Mucosa of stomach (tissue), 1 donor: ENCODE results near the gene MYLK2.
A peak's percentile ranks its signal among the peaks of the same experiment; 100 is the strongest.

Experiments
- H3K27me3 ChIP-seq: one replicate; pipeline ENCODE4 v1.7.0; 2013; ENCODE audit warnings: mild to moderate bottlenecking, low read length; ENCODE audit not compliant: control insufficient read depth, insufficient read depth
- H3K36me3 ChIP-seq: one replicate; pipeline ENCODE4 v1.7.0; 2013; ENCODE audit warnings: low read length; ENCODE audit not compliant: control insufficient read depth, insufficient read depth
- H3K4me1 ChIP-seq: one replicate; pipeline ENCODE4 v1.7.0; 2013; ENCODE audit warnings: mild to moderate bottlenecking, low read length; ENCODE audit not compliant: control insufficient read depth, insufficient read depth
- H3K4me3 ChIP-seq: one replicate; pipeline ENCODE4 v1.7.0; 2013; ENCODE audit warnings: low read length
- H3K9ac ChIP-seq: one replicate; pipeline ENCODE4 v1.7.0; 2013; ENCODE audit warnings: mild to moderate bottlenecking, low read length, moderate library complexity
- H3K9me3 ChIP-seq: one replicate; pipeline ENCODE4 v1.7.0; 2013; ENCODE audit warnings: mild to moderate bottlenecking, low read length, moderate library complexity; ENCODE audit not compliant: control insufficient read depth
- donor health status: Pancreatic carcinoma.

The MYLK2 gene

DNA sequence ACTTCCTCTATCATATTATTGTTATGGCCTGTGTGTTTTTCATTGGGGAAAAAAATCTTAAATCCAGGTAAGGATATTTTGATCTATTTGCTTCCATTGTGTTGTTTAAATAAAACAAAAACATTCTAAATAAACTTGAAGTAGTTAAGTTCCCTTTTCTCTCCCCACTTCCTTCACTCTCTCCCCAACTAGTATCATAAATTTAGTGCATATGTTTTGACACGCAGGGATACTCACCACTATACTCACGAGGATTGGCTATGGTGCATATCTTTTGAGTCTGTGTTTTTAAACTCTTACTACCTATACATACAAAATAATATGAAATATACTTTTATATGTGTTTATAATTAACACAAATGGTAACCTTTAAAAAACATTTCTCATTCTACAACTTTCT is 56.5 kb downstream of the MYLK2 start:
- H3K9me3 ChIP-seq, result no peaks in the 10 kb centered on the region
- H3K36me3 ChIP-seq, result no peaks in the 10 kb centered on the region
- peaks cover 12% of the 10 kb centered on the region for H3K27me3 ChIP-seq
- peaks cover 4% of the 10 kb centered on the region for H3K4me1 ChIP-seq
- no peak overlapping the region for H3K9ac ChIP-seq
- H3K4me3 ChIP-seq, result no peak overlapping the region

DNA sequence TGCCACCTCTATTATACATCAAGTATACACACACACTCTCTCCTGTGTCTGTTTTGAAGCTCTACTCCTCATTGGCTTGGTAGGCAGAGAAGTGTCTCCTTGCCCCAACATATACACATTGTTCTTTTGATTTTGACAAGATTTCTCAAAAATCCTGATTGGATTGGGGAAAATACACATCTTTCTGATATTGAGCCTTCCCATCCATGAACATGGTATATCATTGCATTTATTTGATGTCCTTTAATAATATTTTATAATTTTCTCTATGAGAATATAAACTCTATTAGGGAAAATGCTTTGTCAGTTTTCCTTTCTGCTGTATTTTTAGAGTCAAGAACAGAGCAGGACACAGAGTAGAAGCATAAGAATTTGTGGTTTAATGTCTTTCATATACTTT is 58.5 kb downstream of the MYLK2 start:
- Histone ChIP-seq H3K27me3 (no peaks in the 10 kb centered on the region), H3K4me3 (no peak overlapping the region), H3K9me3 (no peaks in the 10 kb centered on the region), H3K36me3 (no peaks in the 10 kb centered on the region), H3K9ac (no peak overlapping the region), H3K4me1 (no peaks in the 10 kb centered on the region)

DNA sequence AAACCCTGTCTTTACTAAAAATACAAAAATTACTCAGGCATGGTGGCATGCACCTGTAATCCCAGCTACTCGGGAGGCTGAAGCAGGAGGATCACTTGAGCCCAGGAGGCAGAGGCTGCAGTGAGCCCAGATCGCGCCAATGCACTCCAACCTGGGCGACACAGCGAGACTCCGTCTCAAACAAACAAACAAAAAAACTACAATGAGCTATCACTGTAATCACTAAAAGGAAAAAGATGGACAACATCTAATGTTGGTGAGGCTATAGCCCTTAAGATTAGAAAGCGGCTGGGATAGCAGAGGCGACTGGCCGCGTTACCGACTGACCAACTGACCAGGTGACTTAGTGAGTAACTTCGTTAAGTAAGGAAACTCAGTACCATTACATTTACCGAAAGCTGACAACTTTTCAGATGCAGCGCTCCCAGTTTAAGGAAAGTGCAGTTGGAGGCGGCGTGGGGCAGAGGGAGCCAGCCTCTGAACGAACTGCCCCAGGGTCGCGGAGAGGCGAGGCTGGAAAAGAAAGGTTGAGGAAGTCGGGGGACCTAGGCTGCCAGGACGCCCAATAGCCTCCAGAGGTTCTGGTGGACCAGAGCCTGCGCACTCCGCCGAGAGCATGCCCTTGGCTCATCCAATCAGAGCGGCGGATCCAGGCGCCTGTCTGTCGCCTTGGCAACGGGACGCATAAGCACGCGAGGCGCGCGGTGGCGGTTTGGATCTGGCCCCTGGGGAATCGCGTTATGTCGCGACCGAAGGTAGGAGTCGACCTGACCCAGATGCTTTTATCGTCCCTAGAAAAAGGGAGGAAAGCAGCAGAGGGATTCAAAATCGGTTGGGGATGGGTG is 60.2 kb downstream of the MYLK2 start:
- no peaks in the 10 kb centered on the region for H3K36me3 ChIP-seq
- H3K9me3 ChIP-seq, result no peaks in the 10 kb centered on the region
- H3K9ac ChIP-seq, result peak overlapping the region; percentile 66
- no peaks in the 10 kb centered on the region for H3K27me3 ChIP-seq
- H3K4me3 ChIP-seq, result peak overlapping the region; percentile 82
- H3K4me1 ChIP-seq, result no peaks in the 10 kb centered on the region

DNA sequence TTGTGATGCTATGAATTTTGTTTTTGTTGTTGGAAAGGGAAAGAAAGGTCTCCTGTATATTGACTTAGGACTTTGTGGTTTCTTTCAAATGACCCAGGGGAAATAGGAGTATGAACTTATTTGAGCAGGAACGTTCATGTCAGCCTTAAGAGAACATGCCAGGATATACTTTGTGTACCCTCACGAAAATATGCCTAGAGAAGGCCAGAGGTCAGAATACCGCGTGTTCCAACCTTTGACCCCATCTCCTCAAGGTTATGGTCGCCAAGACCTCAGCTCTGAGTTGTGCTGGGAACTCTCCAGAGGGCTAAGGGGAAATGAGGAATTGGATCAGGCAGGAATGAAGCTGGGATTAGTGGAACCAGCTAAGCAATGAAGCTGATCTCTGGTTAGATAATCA is 62.8 kb downstream of the MYLK2 start:
- H3K4me3 ChIP-seq, result no peak overlapping the region
- H3K9me3 ChIP-seq, result no peaks in the 10 kb centered on the region
- no peaks in the 10 kb centered on the region for H3K36me3 ChIP-seq
- no peaks in the 10 kb centered on the region for H3K27me3 ChIP-seq
- no peak overlapping the region for H3K9ac ChIP-seq
- H3K4me1 ChIP-seq, result no peaks in the 10 kb centered on the region

DNA sequence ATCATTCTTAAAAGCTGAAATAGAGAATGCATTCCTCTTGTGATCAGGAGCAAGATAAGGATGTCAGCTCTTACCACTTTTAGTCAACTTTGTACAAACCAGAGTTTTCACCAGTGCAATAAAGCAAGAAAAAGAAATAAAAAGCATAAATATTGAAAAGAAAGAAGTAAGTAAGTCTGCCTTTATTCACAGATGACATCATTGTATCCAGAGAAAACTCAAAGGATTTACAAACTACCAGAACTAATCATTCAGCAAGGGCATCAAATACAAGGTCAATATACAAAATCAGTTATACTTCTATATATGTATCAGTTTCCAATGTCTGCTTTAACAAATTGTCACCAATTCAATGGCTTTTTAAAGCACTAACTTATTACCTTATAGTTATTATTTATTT is 64.7 kb downstream of the MYLK2 start:
- H3K36me3 ChIP-seq, result no peaks in the 10 kb centered on the region
- no peaks in the 10 kb centered on the region for H3K4me1 ChIP-seq
- H3K4me3 ChIP-seq, result no peak overlapping the region
- H3K9me3 ChIP-seq, result no peaks in the 10 kb centered on the region
- no peaks in the 10 kb centered on the region for H3K27me3 ChIP-seq
- H3K9ac ChIP-seq, result no peak overlapping the region
